ENCODE data around the gene NDST1. TPM values are rescaled to one million over a fixed set of nuclear protein-coding genes. Genes with fewer than 3 reads are reported as not detected.

NDST1 gene
- total and polyA plus RNA-seq, 10 of the 15 experiments (the other 5 are each of a cell fraction or from before 2014, with no cell fraction given) = 0.20 to 53.5 (median 12.9) TPM

DNA sequence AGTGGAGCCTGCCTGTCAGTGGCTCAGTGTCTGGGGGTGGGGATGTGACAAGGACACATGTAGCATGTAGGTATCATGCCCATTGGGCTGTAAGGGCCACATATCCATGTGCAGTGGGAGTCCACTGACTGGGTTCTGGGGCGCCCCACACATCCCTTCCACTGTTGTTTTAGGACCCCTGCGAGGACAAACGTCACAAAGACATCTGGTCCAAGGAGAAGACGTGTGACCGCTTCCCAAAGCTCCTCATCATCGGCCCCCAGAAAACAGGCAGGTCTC, 33.4 kb downstream of the NDST1 start:
- BruUV-seq (replicated peaks) = no TSS peak
- Histone ChIP-seq H3K27ac (ENCODE audit: control insufficient read depth, insufficient read depth) (no peak overlapping the region), H3K9me3 (replicated peaks; ENCODE audit: control insufficient read depth, insufficient read depth, low read length) (no peaks in the 10 kb centered on the region), H3K27me3 (replicated peaks in 1 of 2; ENCODE audit: control insufficient read depth in 2 of 2, insufficient read depth in 2 of 2, low read length in 1 of 2) (no peaks in the 10 kb centered on the region), H3K4me3 (no peak overlapping the region), H3K4me1 (ENCODE audit: control insufficient read depth, insufficient read depth, low read length) (no peaks in the 10 kb centered on the region), H4K20me1 (ENCODE audit: control insufficient read depth, insufficient read depth) (no peaks in the 10 kb centered on the region), H2AFZ (ENCODE audit: control insufficient read depth, low read depth, low read length) (no peak overlapping the region), H3K9ac (ENCODE audit: control insufficient read depth, insufficient read depth, low read length) (no peak overlapping the region), H3K79me2 (ENCODE audit: control insufficient read depth, insufficient read depth, low read length) (no peaks in the 10 kb centered on the region), H3K36me3 (ENCODE audit: control insufficient read depth in 2 of 2, insufficient read depth in 2 of 2, low read length in 1 of 2) (peaks cover 6 to 32% of the 10 kb centered on the region in 2 experiments), H3K4me2 (ENCODE audit: control insufficient read depth, insufficient read depth) (no peak overlapping the region)
- DNase-seq (ENCODE audit: low read depth, low spot score) (no peak), ATAC-seq (no peak), FAIRE-seq (no peak)
- 95% methylated on average over 6 of the region's 6 CpGs for WGBS (ENCODE audit: insufficient coverage, insufficient replicate concordance, low lambda C conversion rate, missing lambda C conversion rate)
- in situ Hi-C loops (cut with MboI) (no loop called here), intact Hi-C loops (cut with micrococcal nuclease; ENCODE audit: unreplicated experiment) (no loop called here)
- ChIA-PET POLR2A (no interaction called here), CTCF (interaction anchor here (1.2 to 10.3 kb wide), 3 partner anchors 30 to 81 kb away, joined by 3 to 229 read pairs (median 7); no protein-coding TSS in a partner anchor), RAD21 (ENCODE audit: unreplicated experiment) (interaction anchor here (1.1 to 2.3 kb wide), 2 partner anchors 19 to 82 kb away, joined by 4 to 10 read pairs; no protein-coding TSS in a partner anchor), SMC1A (ENCODE audit: uncharacterized antibody, unreplicated experiment) (interaction anchor here (0.6 to 1.0 kb wide), 4 partner anchors 16 to 84 kb away, joined by 3 read pairs; no protein-coding TSS in a partner anchor)
- TF ChIP-seq, protein P1, sequence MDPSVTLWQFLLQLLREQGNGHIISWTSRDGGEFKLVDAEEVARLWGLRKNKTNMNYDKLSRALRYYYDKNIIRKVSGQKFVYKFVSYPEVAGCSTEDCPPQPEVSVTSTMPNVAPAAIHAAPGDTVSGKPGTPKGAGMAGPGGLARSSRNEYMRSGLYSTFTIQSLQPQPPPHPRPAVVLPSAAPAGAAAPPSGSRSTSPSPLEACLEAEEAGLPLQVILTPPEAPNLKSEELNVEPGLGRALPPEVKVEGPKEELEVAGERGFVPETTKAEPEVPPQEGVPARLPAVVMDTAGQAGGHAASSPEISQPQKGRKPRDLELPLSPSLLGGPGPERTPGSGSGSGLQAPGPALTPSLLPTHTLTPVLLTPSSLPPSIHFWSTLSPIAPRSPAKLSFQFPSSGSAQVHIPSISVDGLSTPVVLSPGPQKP (IDR thresholded peaks at IDR 0.05; ENCODE audit: low read depth, low read length) = no peak
- no peak for TF ChIP-seq MYC (IDR thresholded peaks at IDR 0.05; ENCODE audit: insufficient read depth, insufficient read length, insufficient replicate concordance, low read length, severe bottlenecking)
- TF ChIP-seq MXI1 (IDR thresholded peaks at IDR 0.05; ENCODE audit: low read depth, low read length) = no peak
- TF ChIP-seq, protein P2, sequence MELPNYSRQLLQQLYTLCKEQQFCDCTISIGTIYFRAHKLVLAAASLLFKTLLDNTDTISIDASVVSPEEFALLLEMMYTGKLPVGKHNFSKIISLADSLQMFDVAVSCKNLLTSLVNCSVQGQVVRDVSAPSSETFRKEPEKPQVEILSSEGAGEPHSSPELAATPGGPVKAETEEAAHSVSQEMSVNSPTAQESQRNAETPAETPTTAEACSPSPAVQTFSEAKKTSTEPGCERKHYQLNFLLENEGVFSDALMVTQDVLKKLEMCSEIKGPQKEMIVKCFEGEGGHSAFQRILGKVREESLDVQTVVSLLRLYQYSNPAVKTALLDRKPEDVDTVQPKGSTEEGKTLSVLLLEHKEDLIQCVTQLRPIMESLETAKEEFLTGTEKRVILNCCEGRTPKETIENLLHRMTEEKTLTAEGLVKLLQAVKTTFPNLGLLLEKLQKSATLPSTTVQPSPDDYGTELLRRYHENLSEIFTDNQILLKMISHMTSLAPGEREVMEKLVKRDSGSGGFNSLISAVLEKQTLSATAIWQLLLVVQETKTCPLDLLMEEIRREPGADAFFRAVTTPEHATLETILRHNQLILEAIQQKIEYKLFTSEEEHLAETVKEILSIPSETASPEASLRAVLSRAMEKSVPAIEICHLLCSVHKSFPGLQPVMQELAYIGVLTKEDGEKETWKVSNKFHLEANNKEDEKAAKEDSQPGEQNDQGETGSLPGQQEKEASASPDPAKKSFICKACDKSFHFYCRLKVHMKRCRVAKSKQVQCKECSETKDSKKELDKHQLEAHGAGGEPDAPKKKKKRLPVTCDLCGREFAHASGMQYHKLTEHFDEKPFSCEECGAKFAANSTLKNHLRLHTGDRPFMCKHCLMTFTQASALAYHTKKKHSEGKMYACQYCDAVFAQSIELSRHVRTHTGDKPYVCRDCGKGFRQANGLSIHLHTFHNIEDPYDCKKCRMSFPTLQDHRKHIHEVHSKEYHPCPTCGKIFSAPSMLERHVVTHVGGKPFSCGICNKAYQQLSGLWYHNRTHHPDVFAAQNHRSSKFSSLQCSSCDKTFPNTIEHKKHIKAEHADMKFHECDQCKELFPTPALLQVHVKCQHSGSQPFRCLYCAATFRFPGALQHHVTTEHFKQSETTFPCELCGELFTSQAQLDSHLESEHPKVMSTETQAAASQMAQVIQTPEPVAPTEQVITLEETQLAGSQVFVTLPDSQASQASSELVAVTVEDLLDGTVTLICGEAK (IDR thresholded peaks at IDR 0.05; ENCODE audit: borderline replicate concordance) = no peak

All from GM12878 (cell line).